ENCODE results near the gene FBXW8. TPM values are rescaled to one million over a fixed set of nuclear protein-coding genes. Genes with fewer than 3 reads are reported as not detected.

FBXW8 gene
- total and polyA plus RNA-seq, 2 donors (not counting 1 experiment from before 2014, with no cell fraction given) = 12.1 to 23.5 TPM

DNA sequence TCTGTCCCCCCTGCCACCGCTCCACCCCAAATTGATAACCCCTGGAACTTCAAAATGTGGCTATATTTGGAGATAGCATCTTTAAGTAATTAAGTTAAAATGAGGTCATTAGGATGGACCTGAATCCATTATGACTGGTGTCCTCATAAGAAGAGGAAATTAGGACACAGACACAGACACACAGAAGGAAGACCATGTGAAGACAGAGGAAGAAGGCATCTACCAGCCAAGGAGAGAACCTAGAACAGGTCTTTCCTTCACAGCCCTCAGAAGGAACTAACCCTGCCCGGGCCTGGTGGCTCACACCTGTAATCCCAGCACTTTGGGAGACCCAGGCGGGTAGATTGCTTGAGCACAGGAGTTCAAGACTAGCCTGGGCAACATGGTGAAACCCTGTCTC, 25.9 kb upstream of the FBXW8 start:
- no peak overlapping the region for H3K4me2 ChIP-seq (replicated peaks; ENCODE audit: low read depth, low read length, poor library complexity, severe bottlenecking)
- TF ChIP-seq, protein P1, sequence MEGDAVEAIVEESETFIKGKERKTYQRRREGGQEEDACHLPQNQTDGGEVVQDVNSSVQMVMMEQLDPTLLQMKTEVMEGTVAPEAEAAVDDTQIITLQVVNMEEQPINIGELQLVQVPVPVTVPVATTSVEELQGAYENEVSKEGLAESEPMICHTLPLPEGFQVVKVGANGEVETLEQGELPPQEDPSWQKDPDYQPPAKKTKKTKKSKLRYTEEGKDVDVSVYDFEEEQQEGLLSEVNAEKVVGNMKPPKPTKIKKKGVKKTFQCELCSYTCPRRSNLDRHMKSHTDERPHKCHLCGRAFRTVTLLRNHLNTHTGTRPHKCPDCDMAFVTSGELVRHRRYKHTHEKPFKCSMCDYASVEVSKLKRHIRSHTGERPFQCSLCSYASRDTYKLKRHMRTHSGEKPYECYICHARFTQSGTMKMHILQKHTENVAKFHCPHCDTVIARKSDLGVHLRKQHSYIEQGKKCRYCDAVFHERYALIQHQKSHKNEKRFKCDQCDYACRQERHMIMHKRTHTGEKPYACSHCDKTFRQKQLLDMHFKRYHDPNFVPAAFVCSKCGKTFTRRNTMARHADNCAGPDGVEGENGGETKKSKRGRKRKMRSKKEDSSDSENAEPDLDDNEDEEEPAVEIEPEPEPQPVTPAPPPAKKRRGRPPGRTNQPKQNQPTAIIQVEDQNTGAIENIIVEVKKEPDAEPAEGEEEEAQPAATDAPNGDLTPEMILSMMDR (IDR thresholded peaks at IDR 0.05) = no peak
- TF ChIP-seq EZH2 (IDR thresholded peaks at IDR 0.05; ENCODE audit: borderline replicate concordance, insufficient read depth, low read depth, low read length, poor library complexity, severe bottlenecking) = no peak
- intact Hi-C loops (cut with micrococcal nuclease) = loop anchor here (5.0 kb wide), 1 partner anchor 128 kb away; no protein-coding TSS in a partner anchor
- ChIA-PET POLR2A (no interaction called here), CTCF (no interaction called here)
- no peaks in the 10 kb centered on the region for H3K36me3 ChIP-seq (replicated peaks in 1 of 2; ENCODE audit: control extremely low read depth in 1 of 2, control insufficient read depth in 1 of 2, extremely low read depth in 1 of 2, insufficient read depth in 2 of 2, low read length in 1 of 2)
- no peaks in the 10 kb centered on the region for H4K20me1 ChIP-seq (ENCODE audit: control insufficient read depth, insufficient read depth, low read length, poor library complexity, severe bottlenecking)
- WGBS (ENCODE audit: insufficient coverage) = 67% methylated on average over 1 of the region's 3 CpGs
- peak overlapping the region in 1 of 2 donors; percentile 18 for H3K27ac ChIP-seq (ENCODE audit: low read length in 2 of 2)
- no peak overlapping the region for H3K4me3 ChIP-seq (ENCODE audit: control extremely low read depth in 1 of 5, extremely low read depth in 1 of 5, insufficient read depth in 1 of 5, low read depth in 2 of 5, low read length in 4 of 5)
- no peak overlapping the region for H3K9ac ChIP-seq (ENCODE audit: low read length)
- Mint-ChIP-seq H3K9me3 (ENCODE audit: insufficient read depth) (no peaks in the 10 kb centered on the region), H3K27ac (no peak overlapping the region), H3K27me3 (peaks cover 28% of the 10 kb centered on the region), H3K4me3 (no peak overlapping the region), H3K4me1 (peaks cover 32% of the 10 kb centered on the region)
- peaks cover 25 to 33% of the 10 kb centered on the region in 2 donors for H3K4me1 ChIP-seq (ENCODE audit: control insufficient read depth in 2 of 2, insufficient read depth in 2 of 2, low read length in 2 of 2)
- peaks cover 0 to 4% (median 0%) of the 10 kb centered on the region in 3 donors for H3K9me3 ChIP-seq (ENCODE audit: control extremely low read depth in 1 of 3, control insufficient read depth in 2 of 3, insufficient read depth in 1 of 3, low read length in 2 of 3)
- H3K27me3 ChIP-seq (replicated peaks in 1 of 4; ENCODE audit: control extremely low read depth in 1 of 4, control insufficient read depth in 3 of 4, insufficient read depth in 4 of 4, low read length in 3 of 4) = peaks cover 0 to 21% (median 11%) of the 10 kb centered on the region in 4 experiments
- ATAC-seq (ENCODE audit: low read depth) (no peak), DNase-seq (no peak)
- H3K79me2 ChIP-seq (ENCODE audit: control insufficient read depth, insufficient read depth, low read length) = no peaks in the 10 kb centered on the region
- no peak overlapping the region for H2AFZ ChIP-seq (ENCODE audit: insufficient read depth, low read depth, low read length, poor library complexity, severe bottlenecking)

GRCh38 chr12:116885491-116885890, 25.3 kb upstream of the FBXW8 start:
- no peak overlapping the region for H3K27ac ChIP-seq (ENCODE audit: low read length in 2 of 2)
- H3K4me2 ChIP-seq (replicated peaks; ENCODE audit: low read depth, low read length, poor library complexity, severe bottlenecking) = no peak overlapping the region
- Mint-ChIP-seq H3K27ac (no peak overlapping the region), H3K9me3 (ENCODE audit: insufficient read depth) (peaks cover 2% of the 10 kb centered on the region), H3K27me3 (peaks cover 22% of the 10 kb centered on the region), H3K4me3 (no peak overlapping the region), H3K4me1 (peaks cover 25% of the 10 kb centered on the region)
- H3K9ac ChIP-seq (ENCODE audit: low read length) = no peak overlapping the region
- ChIA-PET POLR2A (interaction anchor here (0.7 kb wide), 2 partner anchors 176 to 183 kb away, joined by 7 to 11 read pairs; no protein-coding TSS in a partner anchor), CTCF (no interaction called here)
- ATAC-seq (ENCODE audit: low read depth) = no peak
- no peak overlapping the region for H2AFZ ChIP-seq (ENCODE audit: insufficient read depth, low read depth, low read length, poor library complexity, severe bottlenecking)
- no peaks in the 10 kb centered on the region for H3K79me2 ChIP-seq (ENCODE audit: control insufficient read depth, insufficient read depth, low read length)
- H3K9me3 ChIP-seq (ENCODE audit: control extremely low read depth in 1 of 3, control insufficient read depth in 2 of 3, insufficient read depth in 1 of 3, low read length in 2 of 3) = peaks cover 0 to 6% (median 4%) of the 10 kb centered on the region in 3 donors
- H3K4me1 ChIP-seq (ENCODE audit: control insufficient read depth in 2 of 2, insufficient read depth in 2 of 2, low read length in 2 of 2) = peaks cover 19 to 27% of the 10 kb centered on the region in 2 donors
- no peak overlapping the region for H3K4me3 ChIP-seq (ENCODE audit: control extremely low read depth in 1 of 5, extremely low read depth in 1 of 5, insufficient read depth in 1 of 5, low read depth in 2 of 5, low read length in 4 of 5)
- H4K20me1 ChIP-seq (ENCODE audit: control insufficient read depth, insufficient read depth, low read length, poor library complexity, severe bottlenecking) = no peaks in the 10 kb centered on the region
- 100% methylated on average over 1 of the region's 2 CpGs for WGBS (ENCODE audit: insufficient coverage)
- H3K27me3 ChIP-seq (replicated peaks in 1 of 4; ENCODE audit: control extremely low read depth in 1 of 4, control insufficient read depth in 3 of 4, insufficient read depth in 4 of 4, low read length in 3 of 4) = peaks cover 0 to 18% (median 6%) of the 10 kb centered on the region in 4 experiments
- TF ChIP-seq, protein P1 (IDR thresholded peaks at IDR 0.05) = no peak
- no peak for TF ChIP-seq EZH2 (IDR thresholded peaks at IDR 0.05; ENCODE audit: borderline replicate concordance, insufficient read depth, low read depth, low read length, poor library complexity, severe bottlenecking)
- H3K36me3 ChIP-seq (replicated peaks in 1 of 2; ENCODE audit: control extremely low read depth in 1 of 2, control insufficient read depth in 1 of 2, extremely low read depth in 1 of 2, insufficient read depth in 2 of 2, low read length in 1 of 2) = no peaks in the 10 kb centered on the region
- peak; percentile 69 for DNase-seq
- intact Hi-C loops (cut with micrococcal nuclease) = no loop called here
